Measurements from ENCODE around the gene S100A12. TPM values are rescaled to one million over a fixed set of nuclear protein-coding genes. Genes with fewer than 3 reads are reported as not detected.

S100A12 gene
- total and polyA plus RNA-seq, 2 donors (not counting 3 experiments of a cell fraction or from before 2014, with no cell fraction given), result not detected

GRCh38 chr1:153359241-153359640 lies 16.2 kb downstream of the S100A12 start:
- FAIRE-seq (no peak), DNase-seq (ENCODE audit: low read depth, low spot score) (no peak)
- Histone ChIP-seq H3K4me1 (ENCODE audit: control insufficient read depth, extremely low read depth, insufficient read depth, low read length) (no peaks in the 10 kb centered on the region), H3K9me3 (replicated peaks; ENCODE audit: control insufficient read depth, insufficient read depth, low read length) (no peaks in the 10 kb centered on the region), H3K27ac (ENCODE audit: insufficient read depth, low read depth, low read length) (no peak overlapping the region), H3K4me3 (replicated peaks in 1 of 3; ENCODE audit: insufficient read depth in 1 of 3, low read depth in 1 of 3, low read length in 3 of 3) (no peak overlapping the region), H4K20me1 (replicated peaks; ENCODE audit: control insufficient read depth, extremely low read depth, insufficient read depth, low read length) (no peaks in the 10 kb centered on the region), H3K9ac (replicated peaks; ENCODE audit: extremely low read depth, insufficient read depth, low read length) (no peak overlapping the region), H3K9me1 (replicated peaks; ENCODE audit: control insufficient read depth, extremely low read depth, insufficient read depth, low read length) (no peaks in the 10 kb centered on the region), H3K79me2 (ENCODE audit: control insufficient read depth, insufficient read depth, low read length) (no peaks in the 10 kb centered on the region), H3K36me3 (ENCODE audit: control insufficient read depth in 2 of 2, extremely low read depth in 1 of 2, insufficient read depth in 2 of 2, low read length in 2 of 2) (no peaks in the 10 kb centered on the region), H2AFZ (ENCODE audit: low read depth, low read length) (no peak overlapping the region), H3K4me2 (ENCODE audit: insufficient read depth, low read length) (no peak overlapping the region), H3K27me3 (ENCODE audit: control insufficient read depth in 2 of 2, insufficient read depth in 2 of 2, low read length in 2 of 2) (no peaks in the 10 kb centered on the region)
- intact Hi-C loops (cut with micrococcal nuclease), result no loop called here
- dilution Hi-C loops (cut with MboI; ENCODE audit: extremely low pct_ligation_motif_present, low sequenced_read_pairs), result no loop called here
- POLR2A ChIA-PET, result no interaction called here
- CTCF ChIA-PET, result interaction anchor here (13.2 kb wide), 1 partner anchor 134 kb away, joined by 331 read pairs; no protein-coding TSS in a partner anchor
- no peak for TF ChIP-seq JUN (IDR thresholded peaks at IDR 0.05; ENCODE audit: borderline replicate concordance, insufficient read depth, insufficient read length, low read depth)
- TF ChIP-seq GATA2 (IDR thresholded peaks at IDR 0.05; ENCODE audit: insufficient read depth, insufficient read length, low read depth, low read length), result no peak
- no peak for TF ChIP-seq EZH2 (IDR thresholded peaks at IDR 0.05; ENCODE audit: borderline replicate concordance, low read depth, low read length, severe bottlenecking)
- no peak for TF ChIP-seq MAX (IDR thresholded peaks at IDR 0.05; ENCODE audit: insufficient read depth, insufficient read length)
- no peak for TF ChIP-seq CTCF (IDR thresholded peaks at IDR 0.05; ENCODE audit: extremely low read depth in 1 of 2, insufficient read depth in 1 of 2, low read depth in 1 of 2, low read length in 2 of 2)
- no peak for TF ChIP-seq POLR2A (IDR thresholded peaks at IDR 0.05; ENCODE audit: low read depth, low read length)
- TF ChIP-seq POLR2AphosphoS5 (IDR thresholded peaks at IDR 0.05; ENCODE audit: insufficient read depth, low read depth, low read length), result no peak
- no peak for TF ChIP-seq MYC (IDR thresholded peaks at IDR 0.05; ENCODE audit: low read depth, low read length)
- no peak for TF ChIP-seq FOS (IDR thresholded peaks at IDR 0.05; ENCODE audit: borderline replicate concordance, insufficient read depth, low read length)
- BruUV-seq (replicated peaks), result no TSS peak
